GM12878 (cell line): Measurements from ENCODE around the gene UNK. TPM values are rescaled to one million over a fixed set of nuclear protein-coding genes. Genes with fewer than 3 reads are reported as not detected.

Experiments used
- ATAC-seq: fragments of 200-7000 bp; cut with Tn5 transposase; 3 replicates; pipeline ENCODE4 v1.9.1; 2020; ENCODE audit warnings: mild to moderate bottlenecking, moderate library complexity
- BruUV-seq: library from RNA; stranded (reverse); fragments of 400-500 nt; replicated peaks from 2 replicates; lab custom pipeline; 2021; lab: Mats Ljungman, UMichigan
- CTCF ChIA-PET: fragments of 300-600 bp; sonication (Branson Sonifier 250); formaldehyde crosslinking; extraction: SDS; loops from one replicate; lab custom pipeline; 2021; ENCODE audit warnings: inconsistent platforms; lab: Yijun Ruan, JAX
- POLR2A ChIA-PET: fragments of 350-600 bp; formaldehyde crosslinking; extraction: SDS; loops from one replicate; lab custom pipeline; 2021; ENCODE audit warnings: inconsistent platforms; lab: Charles Lee
- RAD21 ChIA-PET: fragments of 300-600 bp; sonication (Branson Sonifier 250); formaldehyde crosslinking; loops from one replicate; lab custom pipeline; 2023; ENCODE audit warnings: antibody characterized with exemption; ENCODE audit not compliant: unreplicated experiment; lab: Charles Lee
- SMC1A ChIA-PET: fragments of 300-600 bp; sonication (Branson Sonifier 250); formaldehyde crosslinking; loops from one replicate; lab custom pipeline; 2023; ENCODE audit not compliant: unreplicated experiment, uncharacterized antibody; lab: Charles Lee
- DNase-seq: peaks from one replicate; pipeline ENCODE4 v3.0.0-alpha.2; 2011; ENCODE audit warnings: low read depth, low spot score
- FAIRE-seq: peaks from 3 replicates; lab custom pipeline; 2011; peaks lifted over from hg19 to GRCh38; lab: Jason Lieb, UNC
- H2AFZ ChIP-seq: 2 replicates; pipeline ENCODE4 v1.6.0; 2011; ENCODE audit warnings: low read depth, low read length, control low read depth; ENCODE audit not compliant: control insufficient read depth
- H3K27ac ChIP-seq: 2 replicates; pipeline ENCODE4 v1.5.1; 2011; ENCODE audit warnings: control low read depth; ENCODE audit not compliant: control insufficient read depth, insufficient read depth
- H3K27me3 ChIP-seq, 2 experiments: replicated peaks in 1 of 2; 2 replicates each; pipeline versions ENCODE4 v1.6.0 to v1.6.1; 2011; ENCODE audit warnings: low read length in 1 of 2; ENCODE audit not compliant: control insufficient read depth in 2 of 2, insufficient read depth in 2 of 2
- H3K36me3 ChIP-seq, 2 experiments: 2 replicates each; pipeline ENCODE4 v1.5.1; 2011; ENCODE audit warnings: low read length in 1 of 2; ENCODE audit not compliant: control insufficient read depth in 2 of 2, insufficient read depth in 2 of 2
- H3K4me1 ChIP-seq: 2 replicates; pipeline ENCODE4 v1.6.1; 2011; ENCODE audit warnings: mild to moderate bottlenecking, low read length, moderate library complexity, mixed read lengths; ENCODE audit not compliant: control insufficient read depth, insufficient read depth
- H3K4me2 ChIP-seq: 2 replicates; pipeline ENCODE4 v1.6.0; 2011; ENCODE audit warnings: control low read depth; ENCODE audit not compliant: control insufficient read depth, insufficient read depth
- H3K4me3 ChIP-seq: fragments of 200-600 bp; sonication (generic); 2 replicates; pipeline ENCODE4 v1.5.1; 2016
- H3K79me2 ChIP-seq: 2 replicates; pipeline ENCODE4 v1.6.0; 2011; ENCODE audit warnings: low read length; ENCODE audit not compliant: control insufficient read depth, insufficient read depth
- H3K9ac ChIP-seq: 2 replicates; pipeline ENCODE4 v1.8.0; 2011; ENCODE audit warnings: low read length, control low read depth, mixed read lengths; ENCODE audit not compliant: control insufficient read depth, insufficient read depth
- H3K9me3 ChIP-seq: replicated peaks from 3 replicates; pipeline ENCODE4 v1.5.1; 2011; ENCODE audit warnings: mild to moderate bottlenecking, low read length; ENCODE audit not compliant: control insufficient read depth, insufficient read depth
- H4K20me1 ChIP-seq: 2 replicates; pipeline ENCODE4 v1.6.0; 2011; ENCODE audit not compliant: control insufficient read depth, insufficient read depth
- ATF7 ChIP-seq: fragments of 450-650 bp; IDR thresholded peaks from 2 replicates; pipeline ENCODE4 v1.6.1; 2016; ENCODE audit warnings: low read depth, mild to moderate bottlenecking
- BHLHE40 ChIP-seq, 2 experiments: fragments of 450-650 bp in 1 of 2; IDR thresholded peaks; 2 replicates each; pipeline ENCODE4 v1.6.1; 2011 to 2017; ENCODE audit warnings: low read depth in 2 of 2, borderline replicate concordance in 1 of 2, improper control_type of control experiment in 1 of 2, low read length in 1 of 2, mild to moderate bottlenecking in 1 of 2
- DPF2 ChIP-seq: fragments of 450-650 bp; IDR thresholded peaks from 2 replicates; pipeline ENCODE4 v1.6.1; 2017; ENCODE audit warnings: mild to moderate bottlenecking
- ELK1 ChIP-seq: IDR thresholded peaks from 2 replicates; pipeline ENCODE4 v1.6.1; 2012; ENCODE audit warnings: low read depth, low read length, improper control_type of control experiment
- ETV6 ChIP-seq, 2 experiments: fragments of 450-650 bp in 1 of 2; IDR thresholded peaks in 1 of 2; conservative IDR thresholded peaks in 1 of 2; 2 replicates each; pipeline ENCODE4 v1.6.1; 2014; ENCODE audit warnings: antibody characterized with exemption in 1 of 2, borderline replicate concordance in 1 of 2, low read depth in 1 of 2, mild to moderate bottlenecking in 1 of 2, moderate library complexity in 1 of 2
- GATAD2B ChIP-seq: fragments of 450-650 bp; conservative IDR thresholded peaks from 2 replicates; pipeline ENCODE4 v1.6.1; 2017; ENCODE audit warnings: low read depth, mild to moderate bottlenecking, moderate library complexity
- IRF5 ChIP-seq: fragments of 450-650 bp; IDR thresholded peaks from 2 replicates; pipeline ENCODE4 v1.6.1; 2017; ENCODE audit warnings: borderline replicate concordance
- LARP7 ChIP-seq: fragments of 450-650 bp; IDR thresholded peaks from 2 replicates; pipeline ENCODE4 v1.6.1; 2017; ENCODE audit warnings: mild to moderate bottlenecking
- NKRF ChIP-seq: fragments of 450-650 bp; conservative IDR thresholded peaks from 2 replicates; pipeline ENCODE4 v1.6.1; 2017; ENCODE audit warnings: mild to moderate bottlenecking, moderate library complexity
- POU2F2 ChIP-seq: IDR thresholded peaks from 3 replicates; pipeline ENCODE4 v1.6.1; 2011; ENCODE audit warnings: low read depth, mild to moderate bottlenecking, low read length, borderline replicate concordance
- SMAD5 ChIP-seq: IDR thresholded peaks from 2 replicates; pipeline ENCODE4 v1.6.1; 2016; ENCODE audit warnings: antibody characterized with exemption, low read depth
- SPI1 ChIP-seq: IDR thresholded peaks from 2 replicates; pipeline ENCODE4 v1.6.1; 2011; ENCODE audit warnings: low read depth, mild to moderate bottlenecking, low read length, moderate library complexity, borderline replicate concordance; ENCODE audit not compliant: insufficient read depth
- SUPT20H ChIP-seq: IDR thresholded peaks from 2 replicates; pipeline ENCODE4 v1.6.1; 2011; ENCODE audit warnings: low read depth, mild to moderate bottlenecking, low read length, moderate library complexity, borderline replicate concordance; ENCODE audit not compliant: control insufficient read depth
- TAF1 ChIP-seq: IDR thresholded peaks from 2 replicates; pipeline ENCODE4 v1.6.1; 2011; ENCODE audit warnings: mild to moderate bottlenecking, low read depth, low read length, borderline replicate concordance
- TBL1XR1 ChIP-seq: IDR thresholded peaks from 2 replicates; pipeline ENCODE4 v1.6.1; 2012; ENCODE audit warnings: low read depth, low read length, improper control_type of control experiment
- YY1 ChIP-seq: IDR thresholded peaks from 2 replicates; pipeline ENCODE4 v1.6.1; 2011; ENCODE audit warnings: low read depth, mild to moderate bottlenecking, low read length
- WGBS: methylation state at CpG from one replicate; pipeline ENCODE4 v1.1.6; 2016; ENCODE audit warnings: low lambda C conversion rate; ENCODE audit not compliant: insufficient replicate concordance, insufficient coverage; ENCODE audit errors: missing lambda C conversion rate; 5-methylcytosine and 5-hydroxymethylcytosine counted together
- in situ Hi-C: fragments of 300-500 bp; cut with MboI; formaldehyde crosslinking; loops from 9 replicates; pipeline ENCODE4 v1.14.3; 2018; ENCODE audit warnings: mixed read lengths
- intact Hi-C: fragments of 100-400 bp; cut with micrococcal nuclease; formaldehyde crosslinking; loops from one replicate; pipeline ENCODE4 v1.14.2; 2022; ENCODE audit not compliant: unreplicated experiment
- polyA plus RNA-seq, 11 experiments: library from polyadenylated mRNA; depleted of rRNA in 4 of 11; unstranded in 6 of 11; stranded (reverse) in 5 of 11; fragments of >200 nt; fragmentation: Nextera tagmentation in 4 of 11; fragmentation: Illumina TruSeq in 1 of 11; extraction: Ambion mirVana in 4 of 11; extraction: Trizol in 1 of 11; gene quantifications; 1 replicate in 1 of 11; 2 replicates in 10 of 11; pipeline versions ENCODE4 v1.2.1 to v1.2.3, GENCODE V29; 2011 to 2016; ENCODE audit warnings: inconsistent platforms in 2 of 11, missing spikeins in 2 of 11, low read depth in 1 of 11
- total RNA-seq, 4 experiments: library from RNA; depleted of rRNA in 3 of 4; stranded (reverse); fragments of >200 nt in 3 of 4; fragmentation: Illumina TruSeq in 1 of 4; extraction: Trizol in 1 of 4; gene quantifications; 2 replicates each; pipeline versions ENCODE4 v1.2.1 to v1.2.3, GENCODE V29; 2013 to 2021

The UNK gene
- total and polyA plus RNA-seq, 10 of the 15 experiments (the other 5 are each of a cell fraction or from before 2014, with no cell fraction given): 8.9 to 34.5 (median 27.3) TPM

- Histone ChIP-seq H4K20me1 (no peaks in the 10 kb centered on the region), H2AFZ (peak within 1 kb of the TSS; percentile 84), H3K4me2 (peak within 1 kb of the TSS; percentile 93), H3K9me3 (no peaks in the 10 kb centered on the region), H3K36me3 (peaks cover 0 to 7% of the 10 kb centered on the region in 2 experiments; a peak in 3 of 4 replicates), H3K9ac (peak within 1 kb of the TSS; percentile 98), H3K27ac (peak within 1 kb of the TSS; percentile 93), H3K4me3 (peak within 1 kb of the TSS; percentile 77), H3K27me3 (no peaks in the 10 kb centered on the region), H3K4me1 (peaks cover 14% of the 10 kb centered on the region), H3K79me2 (peaks cover 18% of the 10 kb centered on the region)
- POLR2A ChIA-PET: interaction anchor here (0.5 to 4.5 kb wide), 14 partner anchors 8 to 180 kb away, joined by 3 to 42 read pairs (median 8); partner anchors contain the start of genes GALK1, UNK and WBP2
- TSS peak; percentile 81 for BruUV-seq
- CTCF ChIA-PET: interaction anchor here (0.7 to 8.7 kb wide), 12 partner anchors 14 to 123 kb away, joined by 3 to 117 read pairs (median 5); partner anchors contain the start of genes GALK1, TRIM65 and WBP2
- 3% methylated on average over 31 of the region's 35 CpGs for WGBS
- in situ Hi-C loops (no loop called here), intact Hi-C loops (no loop called here)
- FAIRE-seq (peak; percentile 52), DNase-seq (no peak), ATAC-seq (peak; percentile 62)
- SMC1A ChIA-PET: interaction anchor here (0.7 to 3.2 kb wide), 8 partner anchors 11 to 90 kb away, joined by 3 to 14 read pairs (median 5); partner anchors contain the start of genes UNK and WBP2
- RAD21 ChIA-PET: interaction anchor here (0.9 to 3.6 kb wide), 11 partner anchors 11 to 90 kb away, joined by 3 to 21 read pairs (median 5); partner anchors contain the start of genes GALK1, TRIM65 and WBP2
- TF ChIP-seq BHLHE40 (IDR thresholded peaks at IDR 0.05; ENCODE audit: borderline replicate concordance in 1 of 2, low read depth in 2 of 2, low read length in 1 of 2): peak in 1 of 2 experiments; percentile 6; a peak in 1 of 4 replicates
- no peak for TF ChIP-seq IRF5
- TF ChIP-seq YY1: 0 out of 2 replicates have a peak, but pooled peaks have one; percentile 9
- 0 out of 2 replicates have a peak, but pooled peaks have one; percentile 38 for TF ChIP-seq DPF2
- 0 out of 2 replicates have a peak, but pooled peaks have one; percentile 39 for TF ChIP-seq ELK1
- TF ChIP-seq SPI1: peak; percentile 60
- TF ChIP-seq SUPT20H: no peak
- TF ChIP-seq ETV6 (conservative IDR thresholded peaks at IDR 0.05 in 1 of 2, IDR thresholded peaks at IDR 0.05 in 1 of 2; ENCODE audit: borderline replicate concordance in 1 of 2, low read depth in 1 of 2): no peak
- peak; percentile 80; the same call in 1 of the 2 replicates for TF ChIP-seq GATAD2B
- peak; percentile 42; the same call in 1 of the 2 replicates for TF ChIP-seq LARP7
- TF ChIP-seq TAF1: peak; percentile 51; the same call in 1 of the 2 replicates
- TF ChIP-seq ATF7: peak; percentile 44
- TF ChIP-seq POU2F2: peak; percentile 71; the same call in 1 of the 3 replicates
- 0 out of 2 replicates have a peak, but pooled peaks have one; percentile 37 for TF ChIP-seq SMAD5
- TF ChIP-seq NKRF: no peak
- TF ChIP-seq TBL1XR1: no peak
Observed at GRCh38 chr17:75843577-75844529, 59.2 kb downstream of the UNK start, which contains the start of gene UNC13D. Gene UNC13D, minus strand, starts transcription at chr17:75844404. Its CDS starts 67 bp downstream, at chr17:75844337.
